Measurements from ENCODE around the gene SLC35A3. TPM values are rescaled to one million over a fixed set of nuclear protein-coding genes. Genes with fewer than 3 reads are reported as not detected.

SLC35A3 gene
- total and polyA plus RNA-seq, 2 of the 4 experiments (the other 2 are of a cell fraction) = 9.6 to 13.6 TPM

- H3K4me3 ChIP-seq (ENCODE audit: insufficient read depth, low read depth, low read length) = peak overlapping the region; percentile 99
- H3K9ac ChIP-seq (ENCODE audit: low read depth, low read length) = peak overlapping the region; percentile 39; the same call in 1 of the 2 replicates
- in situ Hi-C loops (cut with MboI; ENCODE audit: low sequenced_read_pairs) = no loop called here
- H3K4ac ChIP-seq (ENCODE audit: low read depth, low read length) = no peak overlapping the region
- peak overlapping the region; percentile 2; the same call in 1 of the 2 replicates for H3K23ac ChIP-seq (ENCODE audit: low read depth, low read length)
- H3K9me3 ChIP-seq (ENCODE audit: control insufficient read depth, insufficient read depth, low read length) = no peaks in the 10 kb centered on the region
- H3K79me1 ChIP-seq (ENCODE audit: low read depth in 1 of 2, low read length in 2 of 2) = peaks cover 3 to 36% of the 10 kb centered on the region in 2 experiments; a peak in 3 of 4 replicates
- H2BK5ac ChIP-seq (ENCODE audit: low read depth, low read length, poor library complexity, severe bottlenecking) = no peak overlapping the region
- no peak overlapping the region for H4K8ac ChIP-seq (ENCODE audit: low read depth in 2 of 2, low read length in 2 of 2)
- ChIA-PET CTCF (no interaction called here), POLR2A (ENCODE audit: unreplicated experiment) (no interaction called here)
- ATAC-seq (ENCODE audit: low read depth) = no peak
- dilution Hi-C loops (cut with HindIII; ENCODE audit: low sequenced_read_pairs, unreplicated experiment) = no loop called here
- H2AK5ac ChIP-seq (ENCODE audit: low read depth, low read length) = no peak overlapping the region
- H3K27me3 ChIP-seq (ENCODE audit: control insufficient read depth, insufficient read depth, low read length) = no peaks in the 10 kb centered on the region
- no peak overlapping the region for H2BK15ac ChIP-seq (ENCODE audit: low read depth, low read length)
- H3K9me1 ChIP-seq (ENCODE audit: insufficient read depth, low read length) = peaks cover 2% of the 10 kb centered on the region; the same call in 1 of the 2 replicates
- no peak for DNase-seq
- no peak overlapping the region for H3K27ac ChIP-seq (ENCODE audit: insufficient read depth, low read length)
- no CpG with 5 or more reads among the region's 2 CpGs for WGBS, 2 experiments (ENCODE audit: extremely low coverage in 2 of 2, insufficient read length in 1 of 2)
- H3K4me1 ChIP-seq (ENCODE audit: control insufficient read depth, insufficient read depth, low read length) = no peaks in the 10 kb centered on the region
- peak overlapping the region; percentile 88 for H3K4me2 ChIP-seq (ENCODE audit: low read depth, low read length)
- no peak overlapping the region for H2BK120ac ChIP-seq (ENCODE audit: low read depth, low read length)
- intact Hi-C loops (cut with micrococcal nuclease) = loop anchor here (2.0 kb wide), 2 partner anchors 225 to 419 kb away; no protein-coding TSS in a partner anchor
- H4K91ac ChIP-seq (ENCODE audit: insufficient read depth, low read depth, low read length) = no peak overlapping the region
- H3K14ac ChIP-seq (replicated peaks; ENCODE audit: low read depth, low read length) = no peak overlapping the region
- H3K56ac ChIP-seq (ENCODE audit: extremely low read depth, insufficient read depth, low read length) = no peak overlapping the region
- H4K5ac ChIP-seq (ENCODE audit: low read depth, low read length) = no peak overlapping the region
- H2AK9ac ChIP-seq (replicated peaks; ENCODE audit: low read depth, low read length, poor library complexity) = no peak overlapping the region
- no peak overlapping the region for H2AFZ ChIP-seq (replicated peaks; ENCODE audit: low read length, poor library complexity)
- no peak for TF ChIP-seq CTCF (conservative IDR thresholded peaks at IDR 0.05; ENCODE audit: low read depth, low read length)
- TF ChIP-seq RFX5 (IDR thresholded peaks at IDR 0.05; ENCODE audit: low read depth, low read length) = no peak
- TF ChIP-seq MAFK (IDR thresholded peaks at IDR 0.05; ENCODE audit: low read depth, low read length) = no peak
- TF ChIP-seq MAZ (IDR thresholded peaks at IDR 0.05; ENCODE audit: borderline replicate concordance, low read depth, low read length) = no peak
- no peak for TF ChIP-seq SMC3 (IDR thresholded peaks at IDR 0.05; ENCODE audit: low read depth, low read length)
- TF ChIP-seq ELK1 (IDR thresholded peaks at IDR 0.05; ENCODE audit: borderline replicate concordance, low read depth, low read length) = no peak
- no peak for TF ChIP-seq POLR2A (IDR thresholded peaks at IDR 0.05; ENCODE audit: low read depth, low read length)
- no peak for TF ChIP-seq RCOR1 (IDR thresholded peaks at IDR 0.05; ENCODE audit: insufficient replicate concordance, low read length)
- TF ChIP-seq CEBPB (IDR thresholded peaks at IDR 0.05; ENCODE audit: low read depth, low read length) = no peak
- TF ChIP-seq FOS (IDR thresholded peaks at IDR 0.05; ENCODE audit: low read depth, low read length) = no peak
- TF ChIP-seq MXI1 (IDR thresholded peaks at IDR 0.05; ENCODE audit: borderline replicate concordance, low read depth, low read length) = no peak
- no peak for TF ChIP-seq RAD21 (IDR thresholded peaks at IDR 0.05; ENCODE audit: low read length)
- H3K36me3 ChIP-seq (ENCODE audit: control insufficient read depth, insufficient read depth, low read length) = peaks cover 1% of the 10 kb centered on the region; the same call in 1 of the 2 replicates
- H2BK20ac ChIP-seq (ENCODE audit: low read depth, low read length) = no peak overlapping the region
- BruUV-seq (replicated peaks) = no TSS peak
- H4K20me1 ChIP-seq (ENCODE audit: insufficient read depth, low read length) = peaks cover 30% of the 10 kb centered on the region
- no peak overlapping the region for H3K18ac ChIP-seq (ENCODE audit: low read depth, low read length)
Observed at GRCh38 chr1:100039591-100039990, 69.8 kb downstream of the SLC35A3 start.
